ENCODE measurements around the gene ABCF2. TPM values are rescaled to one million over a fixed set of nuclear protein-coding genes. Genes with fewer than 3 reads are reported as not detected.

Gene ABCF2
- 28.8 TPM for total RNA-seq
- long read RNA-seq, transcript ABCF2-201 (15 exons, 3,546 nt) = major isoform, 76 of 81 reads
- long read RNA-seq, partial matches to known transcripts = 3 of 81 reads
- long read RNA-seq, other reads (novel, unspliced or antisense) = 2 of 81 reads

DNA sequence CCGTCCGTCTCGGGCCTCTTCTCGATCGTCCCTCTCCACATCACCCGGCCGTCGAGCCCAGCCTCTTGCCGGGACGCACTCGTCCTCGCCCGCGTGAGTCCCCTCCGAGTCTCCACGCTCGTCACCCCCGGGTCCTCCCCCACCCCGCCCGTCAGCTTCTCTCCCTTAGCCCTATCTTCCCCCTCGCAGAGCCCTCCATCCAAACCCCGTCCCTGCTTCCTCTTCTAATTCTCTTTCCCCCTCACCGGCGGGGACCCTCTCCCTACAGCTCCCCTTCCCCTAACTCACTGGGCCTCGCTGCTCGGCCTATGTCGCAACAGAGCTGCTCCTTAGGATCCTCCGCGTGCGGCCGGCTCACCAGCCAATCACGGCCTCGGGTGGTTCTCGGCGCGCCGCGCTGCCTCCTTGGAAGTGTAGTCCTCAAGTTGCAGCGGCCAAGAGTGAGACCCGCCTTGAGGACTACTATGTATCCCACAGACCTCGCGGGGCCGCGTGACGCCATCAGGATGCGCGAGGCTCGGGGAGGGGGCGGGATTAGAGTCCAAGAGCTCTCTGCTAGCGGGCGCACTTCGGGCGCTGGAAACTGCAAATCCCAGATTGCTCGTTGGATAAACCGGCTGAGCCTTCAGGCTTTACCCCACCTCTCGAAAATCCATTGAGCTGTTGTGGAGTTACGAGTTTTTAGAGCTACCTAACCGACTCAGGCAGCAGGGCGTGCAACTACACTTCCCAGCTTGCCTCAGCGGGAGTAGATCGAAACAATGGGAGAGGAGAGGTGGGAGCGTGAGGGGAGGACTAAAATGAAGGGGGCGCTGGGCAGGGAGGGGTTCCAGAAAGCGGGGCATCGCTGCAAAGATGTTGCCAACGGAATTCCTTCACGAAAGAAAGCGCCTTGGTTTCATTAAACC, at the start of gene ABCF2:
Gene ABCF2, minus strand, starts transcription at position 331 of the 908 bp plus-strand sequence. CDS start 747 bp downstream, outside the sequence.
- DNase-seq (ENCODE audit: low spot score) = peak; percentile 100
- intact Hi-C loops (cut with DNase I) = no loop called here

GRCh38 chr7:151275813-151276577, 49.0 kb upstream of the ABCF2 start:
- no peak for DNase-seq (ENCODE audit: low spot score)
- intact Hi-C loops (cut with DNase I) = no loop called here

DNA sequence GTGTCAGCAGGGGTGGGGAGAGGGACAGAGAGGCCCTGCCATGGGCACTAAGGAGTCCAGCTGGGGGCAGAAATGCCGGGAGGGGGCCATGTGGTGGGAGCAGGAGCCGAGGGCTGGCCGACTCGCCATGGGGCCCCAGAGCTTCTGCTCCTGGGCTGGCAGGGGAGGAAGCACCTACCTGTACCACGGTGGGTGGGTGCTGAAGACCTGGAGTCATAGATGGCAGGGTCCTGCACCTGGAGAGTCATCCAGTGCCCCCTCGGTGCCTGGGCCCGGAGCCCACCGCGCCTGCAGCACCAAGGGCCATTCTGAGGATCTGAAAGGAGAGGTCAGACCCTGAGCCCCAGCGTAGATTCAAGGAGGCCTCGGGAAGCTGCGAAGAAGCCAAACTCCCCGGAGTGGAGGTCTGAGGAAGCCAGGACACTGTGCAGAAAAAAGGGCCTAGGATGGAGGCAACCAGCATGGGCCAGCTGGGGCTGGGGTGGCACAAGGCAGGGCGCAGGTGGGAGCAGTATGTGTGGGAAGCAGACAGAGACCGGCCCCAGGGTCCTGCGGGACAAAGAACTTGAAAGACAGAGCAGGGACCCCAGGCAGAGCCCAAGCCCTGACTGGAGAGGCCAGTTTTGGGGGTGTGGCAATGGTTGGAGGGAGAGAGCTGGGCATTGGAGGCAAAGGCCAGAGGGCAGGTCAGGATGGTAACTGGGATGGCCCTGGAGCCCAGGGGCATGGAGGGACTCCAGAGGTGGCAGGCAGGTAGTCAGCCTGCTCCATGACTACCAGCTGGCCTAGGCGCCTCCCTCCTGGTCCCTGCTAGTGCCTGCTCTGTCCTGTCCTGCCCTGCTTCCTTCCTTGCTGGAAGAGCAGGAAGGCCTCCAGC, 48.2 kb upstream of the ABCF2 start:
- intact Hi-C loops (cut with DNase I) = no loop called here
- DNase-seq (ENCODE audit: low spot score) = no peak

GRCh38 chr7:151274396-151274795, 47.4 kb upstream of the ABCF2 start:
- no peak for DNase-seq (ENCODE audit: low spot score)
- intact Hi-C loops (cut with DNase I) = no loop called here

DNA sequence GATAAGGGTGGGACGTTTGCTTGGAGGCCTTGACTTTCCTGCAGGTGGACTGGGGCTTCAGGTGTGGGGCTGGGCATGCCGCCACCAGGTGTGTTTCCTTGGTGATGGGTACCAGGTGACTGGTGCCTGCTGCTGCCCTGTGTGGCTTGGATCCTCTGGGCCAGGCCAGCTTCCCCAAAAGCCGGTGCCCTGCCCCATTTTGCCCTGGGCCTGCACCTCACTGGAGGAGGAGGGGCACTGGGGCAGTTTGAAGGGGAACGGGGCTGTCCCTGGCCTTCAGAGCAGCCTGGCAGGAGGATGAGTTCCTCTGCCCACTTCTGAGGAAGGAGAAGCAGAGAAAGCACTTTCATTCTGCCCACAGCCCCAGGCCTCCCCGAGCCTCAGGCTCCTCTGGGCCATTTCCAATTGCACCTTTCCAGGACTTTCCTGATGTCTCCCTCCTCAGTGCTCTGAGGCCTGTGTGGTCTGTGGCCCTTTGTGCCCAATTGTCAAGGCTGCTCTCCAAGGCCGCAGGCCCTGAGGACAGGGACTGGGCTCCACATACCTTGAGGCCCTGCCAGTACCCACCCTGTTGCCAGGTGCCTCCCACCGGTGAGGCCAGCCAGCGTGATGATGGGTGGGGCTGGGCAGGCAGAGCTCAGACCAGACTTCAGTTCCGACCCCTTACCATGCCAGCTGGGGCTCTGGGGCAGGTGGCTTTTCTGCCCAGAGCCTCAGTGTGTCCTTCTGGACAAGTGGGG, 46.8 kb upstream of the ABCF2 start:
- DNase-seq (ENCODE audit: low spot score) = peak; percentile 85
- intact Hi-C loops (cut with DNase I) = no loop called here

DNA sequence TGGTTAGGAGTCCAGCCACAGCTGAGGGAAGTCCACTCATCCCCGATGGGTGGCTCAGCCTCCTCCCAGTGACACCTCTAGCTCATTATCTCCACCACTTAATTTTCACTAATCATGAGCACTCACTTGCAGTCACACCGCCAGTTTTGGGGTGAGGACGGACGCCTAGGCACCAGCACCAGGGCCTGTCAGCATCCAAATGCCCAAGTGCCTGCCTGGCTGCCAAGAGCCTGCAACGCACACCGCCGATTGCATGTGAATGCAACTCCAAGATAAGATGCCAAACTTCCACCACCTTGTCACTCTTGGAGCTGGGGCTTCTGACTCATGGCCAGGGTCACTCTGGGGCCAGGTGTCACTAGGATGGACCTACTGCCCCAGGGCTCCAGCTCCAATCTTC, 45.9 kb upstream of the ABCF2 start:
- intact Hi-C loops (cut with DNase I) = no loop called here
- no peak for DNase-seq (ENCODE audit: low spot score)

GRCh38 chr7:151272405-151272804, 45.4 kb upstream of the ABCF2 start:
- intact Hi-C loops (cut with DNase I) = no loop called here
- DNase-seq (ENCODE audit: low spot score) = no peak

DNA sequence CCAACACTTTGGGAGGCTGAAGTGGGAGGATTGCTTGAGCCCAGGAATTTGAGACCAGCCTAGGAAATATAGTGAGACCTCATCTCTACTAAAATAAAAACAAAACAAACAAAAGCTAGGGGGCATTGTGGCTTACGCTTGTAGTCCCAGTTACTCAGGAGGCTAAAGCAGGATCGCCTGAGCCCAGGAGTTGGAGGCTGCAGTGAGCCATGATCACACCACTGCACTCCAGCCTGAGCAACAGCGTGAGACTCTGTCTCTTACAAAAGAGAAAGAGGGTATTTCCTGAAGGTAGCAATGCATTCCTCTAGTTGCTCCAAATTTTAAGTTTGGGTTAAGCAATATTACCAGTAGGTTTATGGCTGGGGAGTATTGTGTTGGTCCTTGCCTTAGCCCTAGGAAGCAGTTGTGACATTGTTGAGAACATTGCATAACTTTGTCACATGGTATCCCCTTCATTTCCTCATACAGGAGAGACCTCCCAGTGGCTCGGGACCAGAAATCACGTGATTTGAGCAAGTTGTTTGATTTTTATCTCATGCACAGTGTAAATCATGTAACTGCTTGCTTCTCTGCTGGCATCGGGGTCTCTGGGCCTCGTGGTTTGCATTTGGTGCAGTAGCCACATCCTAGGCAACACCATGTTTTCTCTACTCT, 44.8 kb upstream of the ABCF2 start:
- no peak for DNase-seq (ENCODE audit: low spot score)
- intact Hi-C loops (cut with DNase I) = no loop called here

GRCh38 chr7:151269511-151269910, 42.5 kb upstream of the ABCF2 start:
- no peak for DNase-seq (ENCODE audit: low spot score)
- intact Hi-C loops (cut with DNase I) = no loop called here

DNA sequence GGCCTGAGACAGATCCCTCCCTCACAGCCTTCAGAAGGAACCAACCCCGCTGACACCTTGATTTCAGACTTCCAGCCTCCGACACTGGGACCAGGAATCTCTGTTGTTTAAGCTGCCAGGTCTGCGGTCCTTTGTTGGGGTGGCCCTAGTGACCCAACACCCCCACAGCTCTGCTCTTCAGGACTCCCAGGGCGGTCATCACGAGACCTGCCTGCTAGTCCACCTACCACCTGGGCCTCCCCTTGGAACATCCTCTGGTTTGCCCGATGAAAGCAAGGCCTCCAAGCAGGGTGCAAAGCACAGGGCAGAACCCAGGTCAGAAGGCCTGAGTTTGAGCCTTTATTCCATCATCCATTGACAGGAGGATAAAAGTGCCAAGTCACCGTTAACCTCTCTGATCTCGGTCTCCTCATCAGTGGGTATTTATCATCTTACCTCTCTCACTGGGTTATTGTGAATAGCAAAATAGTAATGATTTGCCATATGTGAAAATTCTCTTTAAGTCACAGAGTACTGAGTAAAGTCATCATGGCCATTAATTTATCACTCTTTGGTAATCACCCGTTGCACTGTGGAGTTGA, 38.4 kb upstream of the ABCF2 start:
- intact Hi-C loops (cut with DNase I) = no loop called here
- DNase-seq (ENCODE audit: low spot score) = no peak

GRCh38 chr7:151264615-151265014, 37.6 kb upstream of the ABCF2 start:
- intact Hi-C loops (cut with DNase I) = no loop called here
- DNase-seq (ENCODE audit: low spot score) = no peak

DNA sequence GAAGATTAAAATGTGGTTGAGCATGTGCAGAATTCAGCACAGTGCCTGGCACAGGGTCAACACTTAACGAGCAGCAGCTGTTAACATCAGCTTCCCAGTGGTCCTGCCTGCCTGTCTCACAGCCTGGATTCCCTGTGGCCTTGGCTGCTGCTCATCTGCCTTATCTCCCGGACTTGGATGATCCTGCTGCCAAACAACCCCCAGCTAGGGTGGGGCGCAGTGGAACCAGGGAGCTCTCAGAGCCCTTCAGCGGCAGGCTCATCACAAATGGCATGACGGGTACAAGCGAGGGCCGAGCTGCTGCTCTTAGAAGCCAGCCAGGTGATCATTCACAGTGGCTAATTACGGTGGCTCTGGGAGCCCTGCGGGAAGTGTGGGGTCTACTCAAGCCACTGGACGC, 34.5 kb upstream of the ABCF2 start:
- DNase-seq (ENCODE audit: low spot score) = no peak
- intact Hi-C loops (cut with DNase I) = no loop called here

- intact Hi-C loops (cut with DNase I) = no loop called here
- no peak for DNase-seq (ENCODE audit: low spot score)
Measured at GRCh38 chr7:151260883-151261282, 33.9 kb upstream of the ABCF2 start.

DNA sequence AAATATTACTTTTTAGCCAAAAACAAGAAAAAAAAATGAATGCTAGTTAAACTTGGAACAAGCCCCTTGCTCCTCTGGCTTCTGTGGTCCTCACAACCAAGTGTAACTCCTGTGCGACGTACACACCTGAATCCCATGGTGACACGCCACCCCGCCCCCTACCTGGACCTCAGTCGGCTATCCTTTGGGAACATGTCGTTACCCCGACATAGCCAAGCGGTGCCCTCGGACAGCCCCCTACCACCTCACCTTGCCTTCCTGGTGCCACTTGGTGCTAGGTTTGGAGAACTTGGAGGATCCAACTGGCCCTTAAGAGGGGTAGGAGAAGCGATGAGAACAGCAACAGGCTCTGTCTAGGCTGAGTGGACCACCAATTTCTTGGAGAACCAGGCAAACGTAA, 33.5 kb upstream of the ABCF2 start:
- no peak for DNase-seq (ENCODE audit: low spot score)

DNA sequence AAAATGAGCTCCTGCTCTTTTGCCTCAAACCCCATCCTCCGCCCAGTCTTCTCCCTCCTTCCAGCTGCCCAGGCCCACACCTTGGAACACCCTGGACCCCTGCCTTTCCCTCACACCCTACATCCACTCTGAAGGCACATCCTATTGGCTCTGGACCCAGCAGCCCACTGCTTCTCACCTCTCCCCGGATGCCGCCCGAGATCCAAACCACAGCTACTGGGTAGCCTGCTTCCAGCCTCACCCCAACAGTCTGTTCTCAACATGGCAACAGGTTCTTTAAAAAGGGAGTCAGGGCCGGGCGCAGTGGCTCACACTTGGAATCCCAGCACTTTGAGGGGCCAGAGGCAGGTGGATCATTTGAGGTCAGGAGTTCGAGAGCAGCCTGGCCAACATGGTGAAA, 31.0 kb upstream of the ABCF2 start:
- intact Hi-C loops (cut with DNase I) = no loop called here
- DNase-seq (ENCODE audit: low spot score) = no peak

More for the DNA sequence above, 33.5 kb upstream of the ABCF2 start:
- intact Hi-C loops (cut with DNase I) = no loop called here

GRCh38 chr7:151256410-151257045, 29.5 kb upstream of the ABCF2 start:
- DNase-seq (ENCODE audit: low spot score) = no peak

GRCh38 chr7:151255390-151255789, 28.4 kb upstream of the ABCF2 start:
- intact Hi-C loops (cut with DNase I) = no loop called here
- DNase-seq (ENCODE audit: low spot score) = no peak

More at GRCh38 chr7:151256410-151257045, 29.5 kb upstream of the ABCF2 start:
- intact Hi-C loops (cut with DNase I) = no loop called here

DNA sequence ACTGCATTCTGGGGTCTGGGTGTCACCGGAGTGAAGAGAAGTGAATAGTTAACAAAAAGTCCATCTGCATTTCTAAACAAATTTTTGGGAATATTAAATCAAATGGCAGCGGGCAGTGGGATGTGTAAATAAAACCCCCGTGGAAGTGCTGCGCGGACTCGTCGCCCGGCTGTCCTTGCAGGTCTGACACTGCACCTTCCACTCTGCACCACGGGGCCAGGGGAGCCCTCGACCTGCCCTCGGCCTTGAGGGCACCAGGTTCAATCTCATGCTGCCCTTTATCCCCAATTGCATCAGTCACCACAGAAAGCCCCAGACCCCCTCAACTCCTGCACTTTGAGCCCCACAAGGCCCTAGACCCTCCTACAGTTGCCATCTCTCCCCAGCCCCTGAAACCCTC, 27.8 kb upstream of the ABCF2 start:
- intact Hi-C loops (cut with DNase I) = no loop called here
- no peak for DNase-seq (ENCODE audit: low spot score)
